Measurements from ENCODE around the gene ZNF524. TPM values are rescaled to one million over a fixed set of nuclear protein-coding genes. Genes with fewer than 3 reads are reported as not detected.

Gene ZNF524
- total and polyA plus RNA-seq, 9 of the 15 experiments (the other 6 are each of a cell fraction or from before 2014, with no cell fraction given) = 0.08 to 15.6 (median 2.9) TPM

DNA sequence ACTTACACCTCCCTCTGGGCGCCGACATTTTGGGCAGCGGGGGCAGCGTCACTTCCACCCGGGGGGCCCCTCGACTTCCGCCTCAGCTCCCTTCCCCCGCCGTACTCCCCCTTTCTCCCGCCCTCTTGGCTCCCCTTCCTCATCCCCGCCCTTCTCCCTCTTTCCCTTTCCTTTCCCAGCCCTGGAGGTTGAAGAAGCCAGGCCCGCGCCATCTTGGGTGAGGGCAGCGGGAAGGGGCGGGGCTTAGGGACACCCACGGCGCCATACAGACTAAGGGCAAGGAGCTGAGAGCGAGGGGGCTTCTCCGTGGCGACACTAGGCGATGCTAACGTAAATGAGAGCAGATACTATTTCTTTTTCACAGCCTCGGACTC is 633 bp upstream of the ZNF524 start, which contains the start of gene FIZ1 (continued):
- TF ChIP-seq, protein P1, sequence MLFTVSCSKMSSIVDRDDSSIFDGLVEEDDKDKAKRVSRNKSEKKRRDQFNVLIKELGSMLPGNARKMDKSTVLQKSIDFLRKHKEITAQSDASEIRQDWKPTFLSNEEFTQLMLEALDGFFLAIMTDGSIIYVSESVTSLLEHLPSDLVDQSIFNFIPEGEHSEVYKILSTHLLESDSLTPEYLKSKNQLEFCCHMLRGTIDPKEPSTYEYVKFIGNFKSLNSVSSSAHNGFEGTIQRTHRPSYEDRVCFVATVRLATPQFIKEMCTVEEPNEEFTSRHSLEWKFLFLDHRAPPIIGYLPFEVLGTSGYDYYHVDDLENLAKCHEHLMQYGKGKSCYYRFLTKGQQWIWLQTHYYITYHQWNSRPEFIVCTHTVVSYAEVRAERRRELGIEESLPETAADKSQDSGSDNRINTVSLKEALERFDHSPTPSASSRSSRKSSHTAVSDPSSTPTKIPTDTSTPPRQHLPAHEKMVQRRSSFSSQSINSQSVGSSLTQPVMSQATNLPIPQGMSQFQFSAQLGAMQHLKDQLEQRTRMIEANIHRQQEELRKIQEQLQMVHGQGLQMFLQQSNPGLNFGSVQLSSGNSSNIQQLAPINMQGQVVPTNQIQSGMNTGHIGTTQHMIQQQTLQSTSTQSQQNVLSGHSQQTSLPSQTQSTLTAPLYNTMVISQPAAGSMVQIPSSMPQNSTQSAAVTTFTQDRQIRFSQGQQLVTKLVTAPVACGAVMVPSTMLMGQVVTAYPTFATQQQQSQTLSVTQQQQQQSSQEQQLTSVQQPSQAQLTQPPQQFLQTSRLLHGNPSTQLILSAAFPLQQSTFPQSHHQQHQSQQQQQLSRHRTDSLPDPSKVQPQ (CRISPR knock-in tag; IDR thresholded peaks at IDR 0.05; ENCODE audit: borderline replicate concordance) = no peak
- TF ChIP-seq, protein P2, sequence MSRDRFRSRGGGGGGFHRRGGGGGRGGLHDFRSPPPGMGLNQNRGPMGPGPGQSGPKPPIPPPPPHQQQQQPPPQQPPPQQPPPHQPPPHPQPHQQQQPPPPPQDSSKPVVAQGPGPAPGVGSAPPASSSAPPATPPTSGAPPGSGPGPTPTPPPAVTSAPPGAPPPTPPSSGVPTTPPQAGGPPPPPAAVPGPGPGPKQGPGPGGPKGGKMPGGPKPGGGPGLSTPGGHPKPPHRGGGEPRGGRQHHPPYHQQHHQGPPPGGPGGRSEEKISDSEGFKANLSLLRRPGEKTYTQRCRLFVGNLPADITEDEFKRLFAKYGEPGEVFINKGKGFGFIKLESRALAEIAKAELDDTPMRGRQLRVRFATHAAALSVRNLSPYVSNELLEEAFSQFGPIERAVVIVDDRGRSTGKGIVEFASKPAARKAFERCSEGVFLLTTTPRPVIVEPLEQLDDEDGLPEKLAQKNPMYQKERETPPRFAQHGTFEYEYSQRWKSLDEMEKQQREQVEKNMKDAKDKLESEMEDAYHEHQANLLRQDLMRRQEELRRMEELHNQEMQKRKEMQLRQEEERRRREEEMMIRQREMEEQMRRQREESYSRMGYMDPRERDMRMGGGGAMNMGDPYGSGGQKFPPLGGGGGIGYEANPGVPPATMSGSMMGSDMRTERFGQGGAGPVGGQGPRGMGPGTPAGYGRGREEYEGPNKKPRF (IDR thresholded peaks at IDR 0.05; ENCODE audit: low read depth, low read length) = no peak
- TF ChIP-seq ADNP (tag; IDR thresholded peaks at IDR 0.05) = no peak
- TF ChIP-seq NCOA1 (IDR thresholded peaks at IDR 0.05; ENCODE audit: low read depth) = peak; percentile 30
- no peak for TF ChIP-seq RFX7 (CRISPR knock-in tag; IDR thresholded peaks at IDR 0.05)
- no peak for TF ChIP-seq ZNF324 (CRISPR knock-in tag; IDR thresholded peaks at IDR 0.05)
- TF ChIP-seq TCFL5 (CRISPR knock-in tag; conservative IDR thresholded peaks at IDR 0.05) = no peak
- TF ChIP-seq, protein P3, sequence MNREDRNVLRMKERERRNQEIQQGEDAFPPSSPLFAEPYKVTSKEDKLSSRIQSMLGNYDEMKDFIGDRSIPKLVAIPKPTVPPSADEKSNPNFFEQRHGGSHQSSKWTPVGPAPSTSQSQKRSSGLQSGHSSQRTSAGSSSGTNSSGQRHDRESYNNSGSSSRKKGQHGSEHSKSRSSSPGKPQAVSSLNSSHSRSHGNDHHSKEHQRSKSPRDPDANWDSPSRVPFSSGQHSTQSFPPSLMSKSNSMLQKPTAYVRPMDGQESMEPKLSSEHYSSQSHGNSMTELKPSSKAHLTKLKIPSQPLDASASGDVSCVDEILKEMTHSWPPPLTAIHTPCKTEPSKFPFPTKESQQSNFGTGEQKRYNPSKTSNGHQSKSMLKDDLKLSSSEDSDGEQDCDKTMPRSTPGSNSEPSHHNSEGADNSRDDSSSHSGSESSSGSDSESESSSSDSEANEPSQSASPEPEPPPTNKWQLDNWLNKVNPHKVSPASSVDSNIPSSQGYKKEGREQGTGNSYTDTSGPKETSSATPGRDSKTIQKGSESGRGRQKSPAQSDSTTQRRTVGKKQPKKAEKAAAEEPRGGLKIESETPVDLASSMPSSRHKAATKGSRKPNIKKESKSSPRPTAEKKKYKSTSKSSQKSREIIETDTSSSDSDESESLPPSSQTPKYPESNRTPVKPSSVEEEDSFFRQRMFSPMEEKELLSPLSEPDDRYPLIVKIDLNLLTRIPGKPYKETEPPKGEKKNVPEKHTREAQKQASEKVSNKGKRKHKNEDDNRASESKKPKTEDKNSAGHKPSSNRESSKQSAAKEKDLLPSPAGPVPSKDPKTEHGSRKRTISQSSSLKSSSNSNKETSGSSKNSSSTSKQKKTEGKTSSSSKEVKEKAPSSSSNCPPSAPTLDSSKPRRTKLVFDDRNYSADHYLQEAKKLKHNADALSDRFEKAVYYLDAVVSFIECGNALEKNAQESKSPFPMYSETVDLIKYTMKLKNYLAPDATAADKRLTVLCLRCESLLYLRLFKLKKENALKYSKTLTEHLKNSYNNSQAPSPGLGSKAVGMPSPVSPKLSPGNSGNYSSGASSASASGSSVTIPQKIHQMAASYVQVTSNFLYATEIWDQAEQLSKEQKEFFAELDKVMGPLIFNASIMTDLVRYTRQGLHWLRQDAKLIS (CRISPR knock-in tag; IDR thresholded peaks at IDR 0.05) = peak; percentile 58; the same call in 1 of the 2 replicates
- TF ChIP-seq HSF4 (CRISPR knock-in tag; IDR thresholded peaks at IDR 0.05; ENCODE audit: borderline replicate concordance) = no peak
- no peak for TF ChIP-seq PRPF4 (IDR thresholded peaks at IDR 0.05; ENCODE audit: insufficient read depth, low read depth, low read length, poor library complexity, severe bottlenecking)
